Vagina (tissue), 2 donors: Measurements from ENCODE around the gene BMPR1A.

Experiments
- POLR2A ChIP-seq, 2 donors: fragments of 450-650 bp; IDR thresholded peaks; one replicate each; pipeline ENCODE4 v1.6.1; 2017; ENCODE audit warnings: antibody characterized with exemption in 2 of 2, mild to moderate bottlenecking in 2 of 2, moderate library complexity in 2 of 2
- POLR2AphosphoS5 ChIP-seq, 2 donors: sonication (generic); formaldehyde crosslinking; IDR thresholded peaks; one replicate each; pipeline ENCODE4 v1.9.0; 2017; ENCODE audit warnings: antibody characterized with exemption in 2 of 2, mild to moderate bottlenecking in 2 of 2, low read depth in 1 of 2; ENCODE audit not compliant: insufficient read depth in 1 of 2
- TF ChIP-seq, protein P1 (sequence below), 3 experiments: fragments of 450-650 bp in 2 of 3; fragments of 200-600 bp in 1 of 3; sonication (generic) in 1 of 3; IDR thresholded peaks; one replicate each; pipeline ENCODE4 v1.5.1; 2017 to 2019; ENCODE audit warnings: antibody characterized with exemption in 3 of 3, mild to moderate bottlenecking in 2 of 3, moderate library complexity in 2 of 3

DNA sequence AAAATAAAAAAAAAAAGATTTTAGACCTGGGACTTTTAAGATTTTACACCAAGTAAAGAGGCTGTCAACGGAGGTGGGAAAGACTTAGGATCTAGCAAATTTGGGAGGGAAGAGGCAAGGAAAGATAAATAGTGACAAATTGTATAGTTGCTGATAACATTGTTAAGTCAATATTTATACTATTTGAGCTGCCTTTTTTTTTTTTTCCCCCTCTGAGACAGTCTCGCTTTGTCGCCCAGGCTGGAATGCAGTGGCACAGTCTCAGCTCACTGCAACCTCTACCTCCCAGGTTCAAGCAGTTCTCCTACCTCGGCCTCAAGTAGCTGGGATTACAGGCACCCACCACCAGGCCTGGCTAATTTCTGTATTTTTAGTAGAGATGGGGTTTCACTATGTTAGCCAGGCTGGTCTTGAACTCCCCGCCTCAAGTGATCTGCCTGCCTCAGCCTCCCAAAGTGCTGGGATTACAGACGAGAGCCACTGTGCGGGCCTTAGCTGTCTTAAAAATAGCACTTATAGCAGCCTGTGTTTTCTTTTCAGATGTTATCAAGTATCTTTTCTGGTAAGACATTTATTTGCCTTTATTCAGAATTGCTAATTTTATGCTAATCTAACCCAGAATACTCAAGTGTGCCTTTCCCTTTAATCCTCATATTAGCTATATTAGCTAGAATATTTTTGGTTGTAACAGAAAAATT lies 106.5 kb downstream of the BMPR1A start:
- TF ChIP-seq, protein P1, sequence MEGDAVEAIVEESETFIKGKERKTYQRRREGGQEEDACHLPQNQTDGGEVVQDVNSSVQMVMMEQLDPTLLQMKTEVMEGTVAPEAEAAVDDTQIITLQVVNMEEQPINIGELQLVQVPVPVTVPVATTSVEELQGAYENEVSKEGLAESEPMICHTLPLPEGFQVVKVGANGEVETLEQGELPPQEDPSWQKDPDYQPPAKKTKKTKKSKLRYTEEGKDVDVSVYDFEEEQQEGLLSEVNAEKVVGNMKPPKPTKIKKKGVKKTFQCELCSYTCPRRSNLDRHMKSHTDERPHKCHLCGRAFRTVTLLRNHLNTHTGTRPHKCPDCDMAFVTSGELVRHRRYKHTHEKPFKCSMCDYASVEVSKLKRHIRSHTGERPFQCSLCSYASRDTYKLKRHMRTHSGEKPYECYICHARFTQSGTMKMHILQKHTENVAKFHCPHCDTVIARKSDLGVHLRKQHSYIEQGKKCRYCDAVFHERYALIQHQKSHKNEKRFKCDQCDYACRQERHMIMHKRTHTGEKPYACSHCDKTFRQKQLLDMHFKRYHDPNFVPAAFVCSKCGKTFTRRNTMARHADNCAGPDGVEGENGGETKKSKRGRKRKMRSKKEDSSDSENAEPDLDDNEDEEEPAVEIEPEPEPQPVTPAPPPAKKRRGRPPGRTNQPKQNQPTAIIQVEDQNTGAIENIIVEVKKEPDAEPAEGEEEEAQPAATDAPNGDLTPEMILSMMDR (IDR thresholded peaks at IDR 0.05), result no peak
- TF ChIP-seq POLR2A (IDR thresholded peaks at IDR 0.05) (no peak), POLR2AphosphoS5 (IDR thresholded peaks at IDR 0.05; ENCODE audit: insufficient read depth in 1 of 2, low read depth in 1 of 2) (no peak)
